Activated naive CD4-positive, alpha-beta T cell treated with anti-CD3 and anti-CD28 coated beads for 36 hours (primary cell): ENCODE measurements around the gene RAB23. TPM values are rescaled to one million over a fixed set of nuclear protein-coding genes. Genes with fewer than 3 reads are reported as not detected.
A peak's percentile ranks its signal among the peaks of the same experiment; 100 is the strongest.

Experiments
- CTCF ChIA-PET: fragments of 350-600 bp; sonication (Branson Sonifier 250); formaldehyde crosslinking; loops from one replicate; lab custom pipeline; 2021; ENCODE audit warnings: antibody characterized with exemption; lab: Charles Lee
- DNase-seq: peaks from one replicate; pipeline ENCODE4 v3.0.0-alpha.2; 2020
- H3K27ac Mint-ChIP-seq: one replicate; pipeline ENCODE4 v1.8.0; 2021; ENCODE audit warnings: mild to moderate bottlenecking, mixed read lengths
- H3K27me3 Mint-ChIP-seq: one replicate; pipeline ENCODE4 v1.8.0; 2021; ENCODE audit warnings: low read depth, mixed read lengths
- H3K36me3 Mint-ChIP-seq: one replicate; pipeline ENCODE4 v1.8.0; 2021; ENCODE audit warnings: low read depth, mixed read lengths
- H3K4me1 Mint-ChIP-seq: one replicate; pipeline ENCODE4 v1.8.0; 2021; ENCODE audit warnings: low read depth, mixed read lengths
- H3K4me3 Mint-ChIP-seq: one replicate; pipeline ENCODE4 v1.8.0; 2021; ENCODE audit warnings: mild to moderate bottlenecking, moderate library complexity, mixed read lengths
- H3K9me3 Mint-ChIP-seq: one replicate; pipeline ENCODE4 v1.8.0; 2021; ENCODE audit warnings: mixed read lengths
- intact Hi-C: fragments of 100-400 bp; cut with micrococcal nuclease; formaldehyde crosslinking; loops from one replicate; pipeline ENCODE4 v1.15.1; 2023
- total RNA-seq, 2 experiments: library from RNA; stranded (reverse); gene quantifications; one replicate each; pipeline ENCODE4 v1.2.3, GENCODE V29; 2021

The RAB23 gene
- total RNA-seq = 1 to 10 TPM; 1.1 to 1.7 TPM

- peak; percentile 74 for DNase-seq
- H3K36me3 Mint-ChIP-seq = peaks cover 2% of the 10 kb centered on the region
- H3K9me3 Mint-ChIP-seq = no peaks in the 10 kb centered on the region
- H3K4me1 Mint-ChIP-seq = peaks cover 14% of the 10 kb centered on the region
- H3K27me3 Mint-ChIP-seq = peaks cover 18% of the 10 kb centered on the region
- peak within 1 kb of the TSS; percentile 99 for H3K4me3 Mint-ChIP-seq
- H3K27ac Mint-ChIP-seq = peak within 1 kb of the TSS; percentile 93
- intact Hi-C loops = loop anchor here (1.0 to 5.0 kb wide), 8 partner anchors 13 to 740 kb away; partner anchors contain the start of genes BAG2, BEND6, KIAA1586 and PRIM2
- CTCF ChIA-PET = interaction anchor here (1.1 to 1.8 kb wide), 3 partner anchors 16 to 46 kb away, joined by 3 to 4 read pairs (median 3); no protein-coding TSS in a partner anchor
These were observed at the start of gene RAB23 for GRCh38 chr6:57221936-57222742. Gene RAB23, minus strand, starts transcription at chr6:57222307. Its CDS starts 11,927 bp downstream, at chr6:57210380.

GRCh38 chr6:57268294-57268640 is 46.2 kb upstream of the RAB23 start:
- intact Hi-C loops = loop anchor here (1.0 to 5.0 kb wide), 2 partner anchors 48 to 181 kb away; no protein-coding TSS in a partner anchor
- peaks cover 8% of the 10 kb centered on the region for H3K27me3 Mint-ChIP-seq
- DNase-seq = no peak
- H3K4me1 Mint-ChIP-seq = peaks cover 17% of the 10 kb centered on the region
- H3K27ac Mint-ChIP-seq = no peak overlapping the region
- H3K4me3 Mint-ChIP-seq = no peak overlapping the region
- CTCF ChIA-PET = interaction anchor here (0.8 to 3.6 kb wide), 5 partner anchors 47 to 364 kb away, joined by 3 to 25 read pairs (median 4); partner anchors contain the start of gene PRIM2
- no peaks in the 10 kb centered on the region for H3K9me3 Mint-ChIP-seq
- no peaks in the 10 kb centered on the region for H3K36me3 Mint-ChIP-seq

- peak; percentile 68 for DNase-seq
- Mint-ChIP-seq H3K9me3 (no peaks in the 10 kb centered on the region), H3K27ac (no peak overlapping the region), H3K36me3 (no peaks in the 10 kb centered on the region), H3K4me3 (no peak overlapping the region), H3K4me1 (peaks cover 20% of the 10 kb centered on the region), H3K27me3 (peaks cover 10% of the 10 kb centered on the region)
- intact Hi-C loops = loop anchor here (1.0 to 5.0 kb wide), 2 partner anchors 49 to 180 kb away; no protein-coding TSS in a partner anchor
- CTCF ChIA-PET = interaction anchor here (0.8 to 3.6 kb wide), 7 partner anchors 16 to 363 kb away, joined by 3 to 25 read pairs (median 4); partner anchors contain the start of gene PRIM2
These were observed 45.6 kb upstream of the RAB23 start for GRCh38 chr6:57267586-57268293.

GRCh38 chr6:57265755-57266221 is 43.7 kb upstream of the RAB23 start:
- CTCF ChIA-PET = interaction anchor here (0.7 to 3.6 kb wide), 4 partner anchors 12 to 242 kb away, joined by 3 to 25 read pairs (median 5); partner anchors contain the start of genes PRIM2 and RAB23
- no peak overlapping the region for H3K27ac Mint-ChIP-seq
- H3K9me3 Mint-ChIP-seq = no peaks in the 10 kb centered on the region
- peaks cover 9% of the 10 kb centered on the region for H3K27me3 Mint-ChIP-seq
- intact Hi-C loops = loop anchor here (1.0 to 5.0 kb wide), 8 partner anchors 43 to 672 kb away; partner anchors contain the start of genes BAG2, BEND6, KIAA1586 and RAB23
- no peaks in the 10 kb centered on the region for H3K36me3 Mint-ChIP-seq
- peaks cover 21% of the 10 kb centered on the region for H3K4me1 Mint-ChIP-seq
- DNase-seq = no peak
- H3K4me3 Mint-ChIP-seq = peak overlapping the region; percentile 35

GRCh38 chr6:57263739-57264138 is 41.6 kb upstream of the RAB23 start:
- no peak overlapping the region for H3K27ac Mint-ChIP-seq
- H3K36me3 Mint-ChIP-seq = no peaks in the 10 kb centered on the region
- H3K9me3 Mint-ChIP-seq = no peaks in the 10 kb centered on the region
- CTCF ChIA-PET = interaction anchor here (1.6 kb wide), 1 partner anchor 52 kb away, joined by 5 read pairs; no protein-coding TSS in a partner anchor
- peaks cover 21% of the 10 kb centered on the region for H3K4me1 Mint-ChIP-seq
- no peak for DNase-seq
- intact Hi-C loops = loop anchor here (2.0 kb wide), 1 partner anchor 217 kb away; the partner anchor contains the start of gene KIAA1586
- no peak overlapping the region for H3K4me3 Mint-ChIP-seq
- peaks cover 9% of the 10 kb centered on the region for H3K27me3 Mint-ChIP-seq

- intact Hi-C loops = no loop called here
- no peak overlapping the region for H3K4me3 Mint-ChIP-seq
- peaks cover 21% of the 10 kb centered on the region for H3K4me1 Mint-ChIP-seq
- peaks cover 9% of the 10 kb centered on the region for H3K27me3 Mint-ChIP-seq
- peak; percentile 4 for DNase-seq
- H3K27ac Mint-ChIP-seq = no peak overlapping the region
- H3K36me3 Mint-ChIP-seq = no peaks in the 10 kb centered on the region
- CTCF ChIA-PET = interaction anchor here (0.5 to 1.6 kb wide), 3 partner anchors 17 to 54 kb away, joined by 3 to 7 read pairs (median 5); partner anchors contain the start of gene PRIM2
- H3K9me3 Mint-ChIP-seq = no peaks in the 10 kb centered on the region
These were observed 41.0 kb upstream of the RAB23 start for GRCh38 chr6:57262901-57263694.

- CTCF ChIA-PET = interaction anchor here (0.5 to 1.6 kb wide), 2 partner anchors 16 to 55 kb away, joined by 3 to 7 read pairs; partner anchors contain the start of gene PRIM2
- Mint-ChIP-seq H3K4me1 (peaks cover 21% of the 10 kb centered on the region), H3K36me3 (no peaks in the 10 kb centered on the region), H3K9me3 (no peaks in the 10 kb centered on the region), H3K27me3 (peaks cover 9% of the 10 kb centered on the region), H3K27ac (no peak overlapping the region), H3K4me3 (no peak overlapping the region)
- intact Hi-C loops = no loop called here
- DNase-seq = no peak
These were observed 40.4 kb upstream of the RAB23 start for GRCh38 chr6:57262488-57262887.

- intact Hi-C loops = no loop called here
- CTCF ChIA-PET = interaction anchor here (1.6 kb wide), 1 partner anchor 55 kb away, joined by 7 read pairs; the partner anchor contains the start of gene PRIM2
These were observed 39.8 kb upstream of the RAB23 start for GRCh38 chr6:57261926-57262325.

GRCh38 chr6:57259064-57259463 is 37.0 kb upstream of the RAB23 start:
- CTCF ChIA-PET = no interaction called here
- intact Hi-C loops = no loop called here
- Mint-ChIP-seq H3K4me1 (peaks cover 7% of the 10 kb centered on the region), H3K4me3 (no peak overlapping the region), H3K36me3 (no peaks in the 10 kb centered on the region), H3K27ac (no peak overlapping the region), H3K27me3 (peaks cover 6% of the 10 kb centered on the region), H3K9me3 (no peaks in the 10 kb centered on the region)
- DNase-seq = no peak

More at GRCh38 chr6:57261926-57262325, 39.8 kb upstream of the RAB23 start:
- H3K27me3 Mint-ChIP-seq = peaks cover 6% of the 10 kb centered on the region
- peaks cover 20% of the 10 kb centered on the region for H3K4me1 Mint-ChIP-seq
- no peaks in the 10 kb centered on the region for H3K36me3 Mint-ChIP-seq
- H3K4me3 Mint-ChIP-seq = no peak overlapping the region
- H3K9me3 Mint-ChIP-seq = no peaks in the 10 kb centered on the region
- no peak for DNase-seq
- H3K27ac Mint-ChIP-seq = no peak overlapping the region

GRCh38 chr6:57257911-57258541 is 35.9 kb upstream of the RAB23 start:
- Mint-ChIP-seq H3K27me3 (peaks cover 6% of the 10 kb centered on the region), H3K4me3 (no peak overlapping the region), H3K9me3 (no peaks in the 10 kb centered on the region), H3K4me1 (peaks cover 2% of the 10 kb centered on the region), H3K36me3 (no peaks in the 10 kb centered on the region), H3K27ac (no peak overlapping the region)
- CTCF ChIA-PET = no interaction called here
- no peak for DNase-seq
- intact Hi-C loops = no loop called here

- CTCF ChIA-PET = no interaction called here
These were observed 34.4 kb upstream of the RAB23 start for GRCh38 chr6:57256541-57256940.

More at GRCh38 chr6:57256541-57256940, 34.4 kb upstream of the RAB23 start:
- Mint-ChIP-seq H3K36me3 (no peaks in the 10 kb centered on the region), H3K9me3 (no peaks in the 10 kb centered on the region), H3K27me3 (peaks cover 3% of the 10 kb centered on the region), H3K4me3 (no peak overlapping the region), H3K4me1 (no peaks in the 10 kb centered on the region), H3K27ac (no peak overlapping the region)
- DNase-seq = no peak
- intact Hi-C loops = no loop called here
